ENCODE measurements around the gene GLTPD2. TPM values are rescaled to one million over a fixed set of nuclear protein-coding genes. Genes with fewer than 3 reads are reported as not detected.
"Not testable (repeated sequence)": the region's sequence is repeated elsewhere in the genome, so short reads cannot be mapped to it uniquely, and the experiment has no call there.

GLTPD2 gene
- total RNA-seq, 1 experiment from 2014 or later, result not detected

DNA sequence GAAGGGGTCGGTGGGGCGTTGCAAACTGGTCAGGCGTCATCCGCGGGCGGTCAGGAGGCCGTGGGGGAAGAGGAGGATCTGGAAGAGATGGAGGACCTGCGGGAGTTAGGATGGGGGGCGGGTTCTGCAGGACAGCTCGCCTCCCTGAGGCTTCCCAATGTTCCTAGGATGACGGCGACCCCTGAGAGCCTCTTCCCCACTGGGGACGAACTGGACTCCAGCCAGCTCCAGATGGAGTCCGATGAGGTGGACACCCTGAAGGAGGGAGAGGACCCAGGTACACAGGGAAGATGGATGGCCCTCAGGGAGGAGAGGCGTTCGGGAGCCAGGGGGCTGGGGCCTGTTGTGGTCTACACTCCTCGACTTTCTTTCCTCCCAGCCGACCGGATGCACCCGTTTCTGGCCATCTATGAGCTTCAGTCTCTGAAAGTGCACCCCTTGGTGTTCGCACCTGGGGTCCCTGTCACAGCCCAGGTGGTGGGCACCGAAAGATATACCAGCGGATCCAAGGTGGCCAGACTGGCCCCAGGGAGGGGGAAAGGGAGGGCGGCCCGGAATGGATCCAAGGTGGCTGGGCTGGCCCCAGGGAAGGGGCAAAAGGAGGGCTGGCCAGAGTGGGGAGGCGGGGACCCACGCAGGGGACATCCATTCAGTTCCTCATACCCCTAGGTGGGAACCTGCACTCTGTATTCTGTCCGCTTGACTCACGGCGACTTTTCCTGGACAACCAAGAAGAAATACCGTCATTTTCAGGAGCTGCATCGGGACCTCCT, 19.0 kb downstream of the GLTPD2 start:
- no peak for DNase-seq (ENCODE audit: low spot score)

DNA sequence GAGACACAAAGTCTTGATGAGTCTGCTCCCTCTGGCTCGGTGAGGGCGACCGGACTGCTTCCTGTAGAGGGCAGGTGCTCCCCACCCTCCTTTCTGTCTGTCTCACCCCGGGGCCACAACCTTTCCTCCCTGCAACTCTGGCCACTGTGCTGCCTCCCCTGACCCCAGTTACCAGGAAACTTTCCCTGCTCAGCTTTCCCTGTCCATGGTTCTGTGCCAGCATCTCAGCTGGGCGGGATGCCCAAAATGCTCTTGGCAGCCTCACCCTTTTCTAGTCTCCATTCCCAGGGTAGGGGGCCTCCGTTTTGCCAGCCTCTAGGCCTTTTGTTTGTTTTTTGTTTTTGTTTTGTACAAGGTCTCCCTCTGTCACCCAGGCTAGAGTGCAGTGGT, 19.6 kb downstream of the GLTPD2 start:
- no peak for DNase-seq (ENCODE audit: low spot score)

DNA sequence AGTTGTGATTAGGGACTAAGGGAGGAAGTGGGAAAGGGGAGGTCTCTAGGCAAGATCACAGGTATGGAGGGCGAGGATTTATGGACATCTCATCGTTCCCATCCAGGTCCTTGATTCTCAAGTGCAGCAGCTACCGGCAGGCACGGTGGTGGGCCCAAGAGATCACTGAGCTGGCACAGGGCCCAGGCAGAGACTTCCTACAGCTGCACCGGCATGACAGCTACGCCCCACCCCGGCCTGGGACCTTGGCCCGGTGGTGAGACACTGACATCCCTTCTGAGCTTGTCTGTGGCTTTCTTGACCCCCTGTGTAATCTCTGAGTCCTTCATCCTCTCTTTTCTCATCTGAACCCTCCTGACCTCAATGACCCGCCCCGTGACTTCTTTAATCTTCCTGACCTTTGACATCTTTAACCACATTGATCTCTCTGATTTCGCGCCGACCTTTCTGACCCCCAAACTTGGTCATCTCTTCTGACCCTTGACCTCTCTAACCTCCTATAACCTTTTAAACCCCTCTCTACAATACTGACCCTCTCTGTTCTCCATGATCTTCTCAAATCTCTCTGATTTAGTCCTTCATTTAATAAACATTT, 22.0 kb downstream of the GLTPD2 start:
- DNase-seq (ENCODE audit: low spot score), result no peak

DNA sequence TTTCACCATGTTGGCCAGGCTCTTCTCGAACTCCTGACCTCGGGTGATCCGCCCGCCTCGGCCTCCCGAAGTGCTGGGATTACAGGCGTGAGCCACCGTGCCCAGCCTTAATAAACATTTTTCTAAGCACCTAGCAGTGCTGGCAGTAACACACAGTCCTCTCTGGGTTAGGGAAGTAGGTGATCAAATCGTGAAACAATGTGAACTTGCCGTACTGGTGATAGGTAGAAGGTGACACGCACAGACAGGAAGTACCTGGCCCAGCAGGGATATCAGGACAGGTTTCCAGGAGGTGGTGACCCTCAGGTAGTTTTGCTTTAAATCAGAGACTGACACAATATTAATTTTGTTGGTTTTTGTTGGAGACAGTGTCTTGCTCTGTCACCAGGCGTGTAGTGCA, 22.7 kb downstream of the GLTPD2 start:
- DNase-seq (ENCODE audit: low spot score), result no peak

DNA sequence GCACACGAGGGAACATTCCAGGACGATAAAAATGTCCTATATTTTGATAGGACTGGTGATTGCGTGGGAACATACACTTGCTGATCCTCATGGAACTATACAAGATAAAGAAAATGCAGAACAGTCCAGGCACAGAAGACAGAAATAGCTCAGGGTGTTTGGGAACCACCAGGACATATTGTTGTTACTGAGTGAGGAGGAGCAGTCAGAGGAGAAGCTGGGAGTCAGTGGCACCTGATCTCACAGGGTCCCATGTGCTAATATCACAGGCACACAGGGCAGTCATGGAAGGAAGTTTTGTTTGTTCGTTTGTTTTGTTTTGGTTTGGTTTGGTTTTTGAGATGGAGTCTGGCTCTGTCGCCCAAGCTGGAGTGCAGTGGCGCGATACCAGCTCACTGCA, 23.9 kb downstream of the GLTPD2 start:
- DNase-seq (ENCODE audit: low spot score), result no peak

DNA sequence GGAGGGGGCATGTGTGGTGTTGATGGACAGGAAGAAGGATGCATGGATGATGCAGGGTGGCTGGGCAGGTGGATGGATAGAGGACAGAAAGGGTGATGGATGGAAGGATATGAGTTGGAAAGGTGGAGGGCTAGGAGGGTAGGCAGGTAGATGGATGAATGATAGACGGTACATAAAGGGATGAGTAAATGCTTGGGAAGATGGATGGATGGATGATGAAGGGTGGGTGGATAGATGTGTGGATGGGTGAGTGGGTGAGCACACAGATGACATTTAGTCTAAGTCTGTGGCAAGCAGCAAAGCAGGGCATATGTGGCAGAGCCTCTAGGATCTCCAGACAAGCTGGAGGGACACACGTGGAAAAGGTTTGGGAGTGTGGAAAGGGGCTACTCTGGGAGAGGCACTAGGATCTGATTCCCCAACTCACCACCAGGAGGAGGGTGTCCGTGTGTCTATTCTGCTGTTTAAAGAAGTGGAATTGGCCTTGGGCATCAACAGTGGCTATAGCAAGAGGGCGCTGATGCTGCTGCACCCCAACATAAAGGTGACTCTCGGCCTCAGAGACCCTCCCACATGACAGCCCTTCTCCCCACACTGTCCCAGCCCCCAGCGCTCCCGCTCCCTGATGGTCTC, 26.4 kb downstream of the GLTPD2 start:
- DNase-seq (ENCODE audit: low spot score), result no peak

DNA sequence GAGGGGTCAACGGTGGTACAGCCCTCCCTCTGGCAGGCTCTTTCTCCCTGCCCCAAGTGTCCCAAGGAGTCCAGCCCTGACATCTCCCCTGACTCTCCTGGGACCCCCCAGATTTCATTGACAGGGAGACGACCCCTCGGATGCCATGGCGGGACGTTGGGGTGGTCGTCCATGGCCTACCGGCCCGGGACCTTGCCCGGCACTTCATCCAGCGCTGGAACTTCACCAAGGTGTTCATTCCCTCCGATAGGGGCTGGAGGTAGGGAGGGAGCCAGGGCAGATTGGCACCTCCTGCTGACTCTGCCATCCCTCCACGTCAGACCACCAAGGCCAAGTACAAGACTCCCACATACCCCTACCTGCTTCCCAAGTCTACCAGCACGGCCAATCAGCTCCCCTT, 28.1 kb downstream of the GLTPD2 start:
- no peak for DNase-seq (ENCODE audit: low spot score)

DNA sequence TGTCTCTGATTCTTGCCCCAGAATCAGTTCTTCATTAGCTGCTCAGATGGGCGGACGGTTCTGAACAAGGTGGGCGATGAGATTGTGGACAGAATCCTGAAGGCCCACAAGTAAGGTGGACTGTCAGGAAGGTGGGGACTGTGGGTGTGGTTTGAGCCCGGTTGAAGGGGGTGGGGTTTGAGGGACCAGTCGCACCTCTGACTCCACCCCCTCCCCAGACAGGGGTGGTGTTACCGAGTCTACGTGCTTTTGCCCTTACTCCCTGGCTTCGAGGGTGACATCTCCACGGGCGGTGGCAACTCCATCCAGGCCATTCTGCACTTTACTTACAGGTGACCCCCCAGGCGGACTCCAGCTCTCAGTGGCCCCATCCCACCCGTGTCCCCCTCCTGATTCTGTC, 29.5 kb downstream of the GLTPD2 start:
- DNase-seq (ENCODE audit: low spot score), result no peak

DNA sequence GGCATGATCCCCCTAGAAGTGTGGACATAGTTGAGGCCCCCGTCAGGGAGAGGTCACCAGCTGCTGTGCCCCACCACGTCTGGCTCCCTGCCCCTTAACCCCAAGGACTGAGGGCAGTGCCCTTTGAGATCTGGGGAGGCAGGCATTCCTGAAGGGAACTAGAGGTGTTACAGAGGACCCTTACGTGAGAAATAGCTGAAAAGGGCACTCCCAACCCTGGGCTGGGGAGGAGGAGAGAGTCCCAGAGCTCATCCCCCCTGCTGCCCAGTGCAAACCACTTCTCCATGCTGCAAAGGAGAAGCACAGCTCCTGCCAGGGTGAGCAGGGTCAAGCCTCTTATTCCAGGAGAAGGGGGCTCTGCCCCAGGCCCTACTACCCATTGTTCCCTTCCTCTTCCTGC, 34.1 kb downstream of the GLTPD2 start:
- no peak for DNase-seq (ENCODE audit: low spot score)

DNA sequence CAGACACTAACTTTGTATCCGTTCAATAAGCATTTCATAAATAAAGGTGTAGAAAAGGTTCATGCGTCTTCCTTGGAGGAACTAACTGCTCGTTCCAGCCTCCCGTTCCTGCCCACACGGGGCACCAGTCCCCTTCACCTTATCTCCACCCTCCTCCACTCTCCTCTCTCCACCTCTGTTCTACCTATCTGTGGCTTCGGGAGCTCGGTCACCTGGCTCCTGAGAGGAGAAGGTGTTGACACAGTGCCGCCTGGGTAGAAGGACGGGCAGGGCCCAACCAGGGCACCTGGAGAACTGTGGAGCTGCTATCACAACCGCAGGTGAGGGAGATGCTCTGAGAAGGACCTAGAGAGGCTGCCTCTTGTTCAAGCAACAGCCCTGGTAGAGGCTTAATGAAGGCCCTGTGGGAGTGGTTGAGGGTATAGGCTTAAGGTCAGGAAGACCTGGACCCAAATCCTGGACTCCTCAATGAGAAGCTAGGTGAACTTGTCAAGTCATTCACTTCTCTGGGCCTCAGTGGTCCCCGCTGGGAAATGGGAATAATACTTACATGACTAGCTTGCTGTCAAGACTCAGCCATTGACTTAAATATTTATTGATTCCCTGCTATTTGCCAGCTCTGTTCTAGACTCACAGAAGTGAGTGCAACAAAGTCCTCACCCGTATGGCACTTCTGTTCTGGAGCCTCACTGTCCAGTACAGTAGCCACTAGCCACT, 34.8 kb downstream of the GLTPD2 start:
- no peak for DNase-seq (ENCODE audit: low spot score)

DNA sequence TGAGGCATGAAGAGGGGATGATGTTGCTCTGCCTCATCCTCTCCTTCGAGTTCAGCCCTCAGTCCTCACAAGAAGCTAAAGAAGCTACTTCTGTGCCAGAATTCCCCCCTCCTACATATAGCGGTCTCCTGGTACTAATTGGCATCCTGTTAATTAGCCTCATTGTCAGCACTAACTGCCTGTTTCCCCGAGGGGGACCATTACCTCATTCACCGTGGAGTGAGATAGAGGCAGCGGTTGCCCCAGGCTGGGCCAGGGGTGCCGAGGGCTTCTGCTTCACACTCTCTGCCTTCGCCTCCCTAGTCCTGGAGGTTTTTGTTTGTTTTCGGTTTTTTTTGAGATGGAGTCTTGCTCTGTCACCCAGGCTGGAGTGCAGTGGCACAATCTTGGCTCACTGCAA, 38.6 kb downstream of the GLTPD2 start:
- DNase-seq (ENCODE audit: low spot score), result no peak

DNA sequence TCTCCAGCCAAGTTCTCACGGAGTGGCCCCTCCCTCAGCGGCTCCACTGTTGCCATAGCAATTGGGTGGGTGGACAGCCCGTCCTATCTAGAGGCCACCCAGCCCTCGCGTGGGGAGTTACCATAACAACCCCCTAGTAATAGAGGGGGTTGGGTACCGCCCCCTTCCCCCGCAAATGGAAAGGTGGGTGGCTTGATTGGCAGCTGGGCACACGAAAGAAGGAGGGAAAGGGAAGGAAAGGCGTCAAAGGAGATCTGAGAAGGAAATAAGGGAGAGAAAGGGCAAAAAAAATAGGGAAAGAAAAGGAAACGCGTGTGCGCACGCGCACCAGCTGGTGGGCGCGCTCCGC, 44.0 kb downstream of the GLTPD2 start:
- not testable (repeated sequence) for DNase-seq (ENCODE audit: low spot score)

DNA sequence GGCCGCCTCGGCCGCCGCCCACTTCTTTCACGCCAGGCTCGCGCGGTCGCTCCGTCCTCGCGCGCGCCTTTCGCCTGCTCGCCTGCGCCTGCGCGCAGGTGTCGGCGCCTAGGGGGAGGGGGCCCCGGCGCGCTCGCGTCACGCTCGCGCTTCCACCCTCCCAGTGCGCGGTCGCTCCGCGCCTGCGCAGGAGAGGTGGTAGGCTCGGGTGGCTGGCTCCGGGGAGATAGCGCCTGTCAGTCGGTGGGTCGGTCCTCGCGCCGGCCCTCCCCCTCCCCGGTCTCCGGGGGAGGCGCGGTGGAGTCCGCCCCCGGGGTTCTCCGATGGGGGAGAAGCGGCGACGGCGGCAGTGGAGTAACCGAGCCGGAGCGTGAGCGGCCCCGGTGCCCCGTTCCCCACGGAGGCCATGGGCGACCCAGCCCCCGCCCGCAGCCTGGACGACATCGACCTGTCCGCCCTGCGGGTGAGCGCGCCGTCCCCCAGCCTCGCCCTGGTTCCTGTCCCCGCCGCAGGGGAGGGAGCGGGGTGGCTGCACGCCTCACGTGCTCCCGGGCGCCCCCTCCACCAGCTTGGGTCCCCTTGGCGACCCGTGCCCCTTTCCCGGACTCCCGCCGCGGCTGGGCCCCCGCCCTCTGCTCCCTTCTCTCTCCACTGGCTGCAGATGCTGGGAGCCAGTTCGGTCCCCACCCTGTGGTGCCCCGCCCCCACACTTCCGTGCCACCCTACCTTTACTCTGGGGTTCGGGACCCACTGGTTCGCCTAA, 44.6 kb downstream of the GLTPD2 start, which contains the start of gene MINK1:
Gene MINK1, plus strand, starts transcription at position 163 of the 763 bp plus-strand sequence. Its CDS starts 244 bp downstream, at position 407.
- DNase-seq (ENCODE audit: low spot score), result peak; percentile 82

DNA sequence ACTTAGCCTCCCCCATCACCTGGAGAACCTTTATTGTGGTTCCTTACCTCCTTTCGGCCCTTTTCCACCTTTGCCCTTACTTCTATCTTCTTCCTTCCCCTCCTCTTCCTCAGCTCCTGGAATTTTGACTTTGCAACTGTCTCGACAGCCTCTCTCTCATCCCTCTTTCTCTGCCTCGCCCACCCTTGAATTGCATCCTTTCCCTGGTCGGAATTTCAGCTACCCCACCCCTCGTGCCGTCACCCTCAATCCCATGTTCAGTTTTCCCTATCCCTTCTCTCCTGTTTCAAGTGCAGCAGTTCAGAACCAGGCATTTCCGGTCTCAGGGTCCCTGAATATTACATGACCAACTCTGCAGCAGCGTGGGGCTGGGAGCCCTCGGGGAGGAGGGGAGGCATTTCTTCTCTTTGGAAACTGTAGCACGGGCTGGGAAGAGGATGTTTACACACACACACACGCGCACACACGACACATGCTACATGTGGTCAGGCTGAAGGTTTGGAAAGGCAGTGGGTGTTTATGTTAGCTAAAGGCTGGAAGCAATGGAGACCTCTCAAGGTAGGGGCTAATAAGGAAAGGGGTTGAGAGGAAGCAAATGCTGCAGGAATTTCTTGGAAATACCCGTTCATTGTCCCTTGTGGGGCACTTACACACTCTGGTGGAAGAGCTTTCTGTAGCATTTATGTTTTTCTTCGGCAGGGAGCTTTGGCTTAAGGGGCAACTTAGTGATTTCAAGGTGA, 45.3 kb downstream of the GLTPD2 start:
- DNase-seq (ENCODE audit: low spot score), result peak; percentile 34

DNA sequence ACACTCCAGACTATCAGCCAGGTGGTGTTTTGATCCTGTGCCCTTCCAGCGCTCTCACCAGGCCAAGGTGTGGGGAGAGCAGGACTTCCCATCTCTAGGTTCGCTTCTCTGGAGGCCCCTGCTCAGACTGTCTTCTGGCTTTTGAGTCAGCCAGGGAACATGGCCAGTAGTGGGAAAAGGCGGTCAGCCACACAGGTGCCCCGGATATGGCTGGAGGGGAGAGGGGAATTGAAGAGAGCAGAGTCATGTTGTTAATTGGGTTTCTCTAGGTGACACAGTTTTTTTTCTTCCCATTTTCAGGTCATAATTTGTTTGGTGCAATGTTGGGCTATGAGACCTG, 45.9 kb downstream of the GLTPD2 start:
- no peak for DNase-seq (ENCODE audit: low spot score)

DNA sequence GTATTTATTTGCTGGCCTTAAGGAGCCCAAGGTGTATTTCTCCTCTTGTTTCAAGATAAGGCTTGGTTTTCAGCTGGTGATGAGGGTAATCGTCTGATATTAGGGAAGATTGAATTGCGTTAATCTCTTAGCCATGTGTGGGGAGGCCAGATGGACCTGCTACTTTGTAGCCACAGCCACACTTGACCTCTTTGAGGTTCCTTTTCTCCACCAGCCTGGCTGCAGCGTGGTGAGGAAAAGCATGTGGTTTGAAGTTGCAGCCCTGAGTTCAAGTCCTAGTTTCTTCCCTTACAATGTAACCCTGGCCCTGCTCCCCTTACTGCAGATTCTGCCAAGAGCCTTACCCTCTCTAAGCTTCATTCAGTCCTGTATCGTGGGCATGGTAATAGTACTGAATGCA, 47.5 kb downstream of the GLTPD2 start:
- no peak for DNase-seq (ENCODE audit: low spot score)

DNA sequence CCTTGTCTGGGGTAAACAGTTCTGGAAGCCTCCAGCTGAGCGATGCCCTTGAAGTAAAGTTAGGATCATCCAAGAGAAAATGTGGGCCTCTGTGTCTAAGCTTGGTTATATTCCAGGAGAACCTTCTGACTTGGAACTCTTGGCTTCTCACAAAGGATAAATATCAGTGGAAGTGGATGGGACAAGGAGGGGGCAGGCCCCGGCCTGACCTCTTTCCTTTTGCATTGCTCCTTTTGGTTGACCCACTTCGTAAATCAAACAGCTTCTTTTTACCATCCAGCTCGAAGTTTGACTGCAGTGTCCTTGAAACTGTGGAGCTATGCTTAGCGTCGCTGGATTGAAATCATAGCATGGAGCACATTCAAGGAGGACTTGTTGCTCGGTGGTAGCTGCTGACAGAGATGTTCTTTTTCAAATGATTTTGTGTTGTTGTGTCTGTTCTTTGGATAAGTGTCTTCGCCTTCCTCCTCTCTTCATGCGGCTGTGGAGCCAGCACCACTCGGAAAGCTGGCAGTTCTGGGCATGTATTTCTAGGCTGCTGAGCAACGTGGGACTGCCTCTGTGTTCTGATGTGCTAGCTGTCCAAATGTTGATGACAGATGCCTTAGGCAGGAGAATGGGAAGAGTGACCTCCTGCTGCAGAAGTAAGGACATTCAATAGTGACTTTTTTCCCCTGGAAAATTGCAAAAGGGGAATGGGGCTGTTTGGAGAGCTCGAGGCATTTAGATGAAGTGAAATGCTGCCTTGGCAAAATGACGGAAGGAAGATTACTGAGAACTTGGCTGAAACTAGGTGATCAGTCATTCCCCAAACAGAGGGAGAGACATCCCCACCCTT, 48.9 kb downstream of the GLTPD2 start:
- DNase-seq (ENCODE audit: low spot score), result no peak

DNA sequence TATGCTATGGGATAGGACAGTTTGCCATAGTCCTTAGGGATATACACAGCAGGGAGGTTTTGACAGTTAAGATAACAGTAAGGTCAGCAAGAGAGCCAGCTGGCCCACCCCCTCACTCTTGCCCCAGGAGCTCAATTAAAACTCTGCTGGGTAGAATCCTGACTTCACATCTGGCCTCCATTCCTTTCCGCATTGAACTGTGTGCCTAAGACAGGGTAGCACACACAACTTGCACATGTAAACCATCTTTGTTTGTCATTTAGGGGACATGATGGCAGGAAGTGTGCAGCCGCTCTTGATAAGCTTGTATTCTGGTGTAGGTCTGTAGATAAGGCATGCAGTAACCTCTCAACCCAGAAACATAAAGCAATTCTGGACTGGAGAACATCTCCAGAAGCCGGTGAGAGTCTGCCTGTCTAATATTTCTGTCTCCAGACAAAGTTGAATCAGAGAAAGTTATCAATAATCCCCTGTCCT, 49.6 kb downstream of the GLTPD2 start:
- DNase-seq (ENCODE audit: low spot score), result no peak

DNA sequence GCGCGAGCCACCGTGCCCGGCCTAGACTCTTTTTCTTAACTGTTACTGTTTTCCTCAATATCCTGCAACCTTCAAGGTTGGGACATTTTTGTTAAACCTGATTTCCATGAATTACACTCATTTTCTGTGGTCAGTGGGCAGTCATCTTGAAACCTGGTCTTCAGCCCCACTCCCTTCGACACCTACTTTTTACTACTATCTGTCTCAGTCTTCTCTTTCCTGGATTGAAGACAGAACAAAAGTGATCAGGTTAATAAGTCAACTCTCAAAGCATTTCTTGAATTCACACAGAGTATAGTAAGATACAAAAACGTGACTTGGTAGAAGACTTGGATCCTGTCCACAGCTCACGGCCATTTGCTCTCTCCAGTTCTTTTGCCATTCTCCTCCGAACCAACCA, 50.5 kb downstream of the GLTPD2 start:
- DNase-seq (ENCODE audit: low spot score), result no peak
